Measurements from ENCODE around the gene EREG. TPM values are rescaled to one million over a fixed set of nuclear protein-coding genes. Genes with fewer than 3 reads are reported as not detected.
A peak's percentile ranks its signal among the peaks of the same experiment; 100 is the strongest.

The EREG gene
- total and polyA plus RNA-seq, 2 of the 8 experiments (the other 6 are each of a cell fraction or from before 2014, with no cell fraction given), result not detected

- H2BK20ac ChIP-seq (ENCODE audit: low read length), result no peak overlapping the region
- no peak overlapping the region for H2BK120ac ChIP-seq (replicated peaks; ENCODE audit: low read depth, low read length)
- H2AFZ ChIP-seq (ENCODE audit: low read length), result no peak overlapping the region
- 75% methylated on average over 1 of the region's 1 CpG; no CpG with 5 or more reads in 1 of the 2 experiments for whole genome bisulfite sequencing, 2 experiments (ENCODE audit: extremely low coverage in 1 of 2, insufficient coverage in 1 of 2, insufficient read length in 1 of 2, insufficient replicate concordance in 2 of 2, low coverage in 1 of 2, low lambda C conversion rate in 2 of 2, missing lambda C conversion rate in 1 of 2)
- no peak overlapping the region for H4K91ac ChIP-seq (replicated peaks; ENCODE audit: insufficient read length, low read length)
- H3K79me1 ChIP-seq (ENCODE audit: low read depth, low read length), result no peaks in the 10 kb centered on the region
- CTCF ChIA-PET (ENCODE audit: partially characterized antibody), result interaction anchor here (0.9 to 1.7 kb wide), 3 partner anchors 19 to 106 kb away, joined by 3 to 6 read pairs (median 3); partner anchors contain the start of gene AREG
- H3K14ac ChIP-seq (ENCODE audit: insufficient read length), result no peak overlapping the region
- H4K20me1 ChIP-seq (replicated peaks in 1 of 2; ENCODE audit: control insufficient read depth in 1 of 2, insufficient read depth in 2 of 2, low read length in 2 of 2), result no peaks in the 10 kb centered on the region
- DNase-seq (ENCODE audit: low read depth in 1 of 2, low spot score in 2 of 2) (no peak), FAIRE-seq (no peak)
- no peaks in the 10 kb centered on the region for H3K9me3 ChIP-seq (ENCODE audit: insufficient read depth in 2 of 2, low read depth in 1 of 2, low read length in 1 of 2)
- no peak overlapping the region for H3K27ac ChIP-seq (ENCODE audit: low read depth, low read length)
- no peaks in the 10 kb centered on the region for H3K36me3 ChIP-seq (ENCODE audit: control insufficient read depth in 2 of 4, insufficient read depth in 4 of 4, low read length in 3 of 4)
- no peak overlapping the region for H3K23ac ChIP-seq (ENCODE audit: insufficient read length)
- peak overlapping the region in 1 of 4 experiments; percentile 13; a peak in 1 of 7 replicates for H3K9ac ChIP-seq (replicated peaks in 1 of 4; ENCODE audit: extremely low read depth in 1 of 4, low read depth in 3 of 4, low read length in 3 of 4)
- H3K27me3 ChIP-seq (replicated peaks in 1 of 4; ENCODE audit: control insufficient read depth in 3 of 4, extremely low read depth in 1 of 4, insufficient read depth in 3 of 4, low read length in 3 of 4), result no peaks in the 10 kb centered on the region; a peak in 1 of 7 replicates
- H3K18ac ChIP-seq (ENCODE audit: extremely low read depth, low read length), result no peak overlapping the region
- no peak overlapping the region for H3K4me2 ChIP-seq (ENCODE audit: insufficient read depth in 1 of 2, low read depth in 2 of 2, low read length in 2 of 2)
- H2BK5ac ChIP-seq (ENCODE audit: low read depth, low read length), result no peak overlapping the region
- no peak overlapping the region for H3K56ac ChIP-seq (replicated peaks; ENCODE audit: insufficient read length, low read depth, low read length)
- no peak overlapping the region for H2AK5ac ChIP-seq (ENCODE audit: low read depth, low read length)
- no peak overlapping the region for H4K8ac ChIP-seq (ENCODE audit: extremely low read depth, insufficient read depth, low read length)
- no peak overlapping the region for H3K4me3 ChIP-seq (ENCODE audit: extremely low read depth in 1 of 4, insufficient read depth in 2 of 4, low read depth in 3 of 4, low read length in 4 of 4)
- H2BK12ac ChIP-seq (ENCODE audit: low read depth, low read length), result no peak overlapping the region
- no peak overlapping the region for H3K4ac ChIP-seq (replicated peaks; ENCODE audit: insufficient read length, low read depth, low read length)
- H3K79me2 ChIP-seq (ENCODE audit: control insufficient read depth in 1 of 2, insufficient read depth in 2 of 2, low read length in 2 of 2), result no peaks in the 10 kb centered on the region
- H4K5ac ChIP-seq (ENCODE audit: insufficient read length, low read depth, low read length), result no peak overlapping the region
- POLR2A ChIA-PET (ENCODE audit: partially characterized antibody), result no interaction called here
- no peaks in the 10 kb centered on the region for H3K4me1 ChIP-seq (replicated peaks in 1 of 4; ENCODE audit: control insufficient read depth in 3 of 4, insufficient read depth in 4 of 4, low read length in 3 of 4)
- no peaks in the 10 kb centered on the region; the same call in 1 of the 2 replicates for H3K23me2 ChIP-seq (ENCODE audit: low read depth, low read length)
- no peak for TF ChIP-seq EP300 (IDR thresholded peaks at IDR 0.05; ENCODE audit: borderline replicate concordance in 1 of 2, low read depth in 2 of 2, low read length in 2 of 2)
- TF ChIP-seq TCF12 (IDR thresholded peaks at IDR 0.05; ENCODE audit: low read depth, low read length), result no peak
- no peak for TF ChIP-seq TEAD4 (IDR thresholded peaks at IDR 0.05; ENCODE audit: low read depth, low read length)
- no peak for TF ChIP-seq POLR2AphosphoS5 (IDR thresholded peaks at IDR 0.05; ENCODE audit: low read depth, low read length)
- no peak for TF ChIP-seq KDM5A (IDR thresholded peaks at IDR 0.05; ENCODE audit: low read length)
- no peak for TF ChIP-seq FOSL1 (IDR thresholded peaks at IDR 0.05; ENCODE audit: insufficient read depth, low read depth, low read length)
- no peak for TF ChIP-seq ATF2 (IDR thresholded peaks at IDR 0.05; ENCODE audit: low read length)
- no peak for TF ChIP-seq RAD21 (IDR thresholded peaks at IDR 0.05 in 1 of 2, conservative IDR thresholded peaks at IDR 0.05 in 1 of 2; ENCODE audit: low read depth in 2 of 2, low read length in 2 of 2)
- TF ChIP-seq CTBP2 (IDR thresholded peaks at IDR 0.05; ENCODE audit: borderline replicate concordance, insufficient read depth, insufficient read length, low read length), result no peak
- H2BK15ac ChIP-seq (ENCODE audit: low read length), result no peak overlapping the region
These were observed 61.2 kb downstream of the EREG start for GRCh38 chr4:74426101-74426500.
